Astrocyte of the cerebellum (primary cell): Measurements from ENCODE around the gene RASA4B.

Experiments used
- DNase-seq: peaks from one replicate; pipeline ENCODE4 v3.0.0-alpha.2; 2011; ENCODE audit warnings: low read depth
- H3K4me3 ChIP-seq: 2 replicates; pipeline ENCODE4 v1.5.1; 2011; ENCODE audit warnings: mild to moderate bottlenecking, low read depth, low read length, moderate library complexity
- in situ Hi-C: cut with HindIII; loops from 2 replicates; pipeline ENCODE4 v1.10.0; 2017; ENCODE audit warnings: low sequenced_read_pairs
- TF ChIP-seq, protein P1 (sequence below): IDR thresholded peaks from 2 replicates; pipeline ENCODE4 v1.5.1; 2012; ENCODE audit warnings: low read length, low read depth, moderate library complexity, mild to moderate bottlenecking; ENCODE audit errors: missing control alignments

RASA4B gene

DNA sequence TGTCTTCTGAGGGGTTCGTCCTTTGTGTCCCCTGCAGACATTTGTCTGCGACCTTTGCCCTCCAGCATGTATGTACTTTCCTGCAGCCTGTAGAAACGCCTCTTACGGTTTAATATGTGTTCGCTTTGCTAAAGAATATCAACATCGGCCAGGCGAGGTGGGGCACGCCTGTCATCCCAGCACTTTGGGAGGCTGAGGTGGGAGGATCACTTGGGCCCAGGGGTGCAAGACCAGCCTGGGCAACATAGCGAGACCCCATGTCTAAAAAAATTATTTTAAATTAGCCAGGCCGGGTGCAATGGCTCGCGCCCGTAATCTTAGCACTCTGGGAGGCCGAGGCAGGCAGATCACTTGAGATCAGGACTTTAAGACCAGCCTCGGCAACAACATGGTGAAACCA, 68.4 kb downstream of the RASA4B start:
- TF ChIP-seq, protein P1, sequence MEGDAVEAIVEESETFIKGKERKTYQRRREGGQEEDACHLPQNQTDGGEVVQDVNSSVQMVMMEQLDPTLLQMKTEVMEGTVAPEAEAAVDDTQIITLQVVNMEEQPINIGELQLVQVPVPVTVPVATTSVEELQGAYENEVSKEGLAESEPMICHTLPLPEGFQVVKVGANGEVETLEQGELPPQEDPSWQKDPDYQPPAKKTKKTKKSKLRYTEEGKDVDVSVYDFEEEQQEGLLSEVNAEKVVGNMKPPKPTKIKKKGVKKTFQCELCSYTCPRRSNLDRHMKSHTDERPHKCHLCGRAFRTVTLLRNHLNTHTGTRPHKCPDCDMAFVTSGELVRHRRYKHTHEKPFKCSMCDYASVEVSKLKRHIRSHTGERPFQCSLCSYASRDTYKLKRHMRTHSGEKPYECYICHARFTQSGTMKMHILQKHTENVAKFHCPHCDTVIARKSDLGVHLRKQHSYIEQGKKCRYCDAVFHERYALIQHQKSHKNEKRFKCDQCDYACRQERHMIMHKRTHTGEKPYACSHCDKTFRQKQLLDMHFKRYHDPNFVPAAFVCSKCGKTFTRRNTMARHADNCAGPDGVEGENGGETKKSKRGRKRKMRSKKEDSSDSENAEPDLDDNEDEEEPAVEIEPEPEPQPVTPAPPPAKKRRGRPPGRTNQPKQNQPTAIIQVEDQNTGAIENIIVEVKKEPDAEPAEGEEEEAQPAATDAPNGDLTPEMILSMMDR = no peak
- H3K4me3 ChIP-seq = no peak overlapping the region
- no peak for DNase-seq
- in situ Hi-C loops = no loop called here

DNA sequence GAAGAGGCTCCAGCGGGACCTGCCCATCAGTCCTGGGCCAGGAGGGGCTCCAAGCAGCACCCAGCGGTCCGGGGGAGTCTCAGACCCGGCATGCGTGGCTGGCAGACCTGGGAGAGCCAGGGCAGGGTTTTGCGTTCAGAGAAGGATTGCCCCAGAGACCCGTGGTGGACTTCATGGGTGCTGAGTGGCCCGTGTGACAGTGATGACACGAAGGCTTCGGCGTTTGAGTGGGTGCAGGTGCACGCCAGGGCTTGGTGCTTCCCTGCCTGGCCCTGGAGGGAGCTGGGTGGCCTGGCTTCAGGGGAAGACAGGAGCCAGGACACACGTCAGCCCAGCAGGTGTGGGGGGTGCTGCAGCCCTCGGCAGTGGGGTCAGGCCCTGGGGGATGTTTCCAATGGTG, 70.3 kb downstream of the RASA4B start:
- no peak overlapping the region for H3K4me3 ChIP-seq

DNA sequence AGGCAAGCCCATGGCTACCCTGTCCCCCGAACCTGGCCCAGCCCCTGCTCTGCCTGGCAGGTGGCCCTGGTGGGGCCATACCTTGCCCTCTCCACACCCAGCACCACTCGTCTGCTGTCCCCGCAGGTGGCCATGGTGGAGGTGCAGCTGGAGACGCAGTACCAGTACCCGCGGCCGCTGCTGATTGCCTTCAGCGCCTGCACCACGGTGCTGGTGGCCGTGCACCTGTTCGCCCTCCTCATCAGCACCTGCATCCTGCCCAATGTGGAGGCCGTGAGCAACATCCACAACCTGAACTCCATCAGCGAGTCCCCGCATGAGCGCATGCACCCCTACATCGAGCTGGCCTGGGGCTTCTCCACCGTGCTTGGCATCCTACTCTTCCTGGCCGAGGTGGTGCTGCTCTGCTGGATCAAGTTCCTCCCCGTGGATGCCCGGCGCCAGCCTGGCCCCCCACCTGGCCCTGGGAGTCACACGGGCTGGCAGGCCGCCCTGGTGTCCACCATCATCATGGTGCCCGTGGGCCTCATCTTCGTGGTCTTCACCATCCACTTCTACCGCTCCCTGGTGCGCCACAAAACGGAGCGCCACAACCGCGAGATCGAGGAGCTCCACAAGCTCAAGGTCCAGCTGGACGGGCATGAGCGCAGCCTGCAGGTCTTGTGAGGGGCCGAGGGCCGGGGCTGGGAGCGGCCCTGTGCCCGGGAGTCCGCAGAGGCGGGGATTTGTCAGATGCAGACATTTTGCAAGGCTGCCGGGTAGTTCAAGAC, 71.0 kb downstream of the RASA4B start:
- TF ChIP-seq, protein P1 = no peak
- in situ Hi-C loops = no loop called here
- no peak for DNase-seq
- no peak overlapping the region for H3K4me3 ChIP-seq

More for the DNA sequence above, 70.3 kb downstream of the RASA4B start:
- no peak for DNase-seq
- TF ChIP-seq, protein P1 = no peak
- in situ Hi-C loops = no loop called here

DNA sequence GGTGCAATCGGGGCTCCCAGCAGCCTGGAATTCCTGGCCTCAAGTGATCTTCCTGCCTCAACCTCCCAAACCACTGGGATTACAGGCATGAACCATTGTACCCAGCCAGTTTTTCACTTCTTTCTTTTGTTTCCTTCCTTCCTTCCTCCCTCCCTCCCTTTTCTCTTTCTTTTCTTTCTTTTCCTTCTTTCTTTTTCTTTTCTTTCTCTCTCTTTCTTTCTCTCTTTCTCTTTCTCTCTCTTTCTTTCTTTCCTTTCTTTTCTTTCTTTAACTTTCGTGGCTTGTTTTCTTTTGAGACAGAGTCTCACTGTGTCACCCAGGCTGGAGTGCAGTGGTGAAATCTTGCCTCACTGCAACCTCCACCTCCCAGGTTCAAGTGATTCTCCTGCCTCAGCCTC, 71.9 kb downstream of the RASA4B start:
- no peak overlapping the region for H3K4me3 ChIP-seq

DNA sequence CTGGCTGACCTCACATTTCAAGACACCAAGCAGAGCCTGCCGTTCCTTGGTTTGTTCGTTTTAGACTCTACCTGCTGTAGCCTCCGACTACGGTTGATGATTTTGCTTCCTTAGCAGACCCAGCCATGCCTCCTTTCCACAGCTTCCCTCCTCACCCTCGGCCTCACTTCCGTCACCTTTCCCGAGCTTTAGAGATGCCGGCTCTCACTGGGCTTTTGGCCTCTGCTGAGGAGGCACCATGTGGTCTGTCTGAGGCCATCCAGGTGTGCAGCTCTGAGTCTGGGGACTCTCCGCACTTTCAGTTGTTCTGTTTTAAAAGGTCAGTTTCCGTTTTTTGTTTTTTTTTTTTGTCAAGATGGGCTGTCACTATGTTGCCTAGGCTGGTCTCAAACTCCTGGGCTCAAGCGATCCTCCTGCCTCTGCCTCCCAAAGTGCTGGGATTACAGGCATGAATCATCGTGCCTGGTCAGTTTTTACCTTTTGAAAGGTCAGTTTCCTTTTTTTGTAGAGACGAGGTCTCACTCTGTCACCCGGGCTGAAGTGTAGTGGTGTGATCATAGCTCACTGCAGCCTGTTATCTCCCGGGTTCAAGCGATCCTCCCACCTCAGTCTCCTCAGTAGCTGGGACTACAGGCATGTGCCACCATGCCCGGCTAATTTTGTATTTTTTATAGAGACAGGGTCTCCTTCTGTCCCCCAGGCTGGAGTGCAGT, 72.5 kb downstream of the RASA4B start:
- no peak overlapping the region for H3K4me3 ChIP-seq
- TF ChIP-seq, protein P1 = no peak
- DNase-seq = no peak
- in situ Hi-C loops = no loop called here

More for the DNA sequence above, 71.9 kb downstream of the RASA4B start:
- in situ Hi-C loops = no loop called here
- no peak for DNase-seq
- TF ChIP-seq, protein P1 = no peak

DNA sequence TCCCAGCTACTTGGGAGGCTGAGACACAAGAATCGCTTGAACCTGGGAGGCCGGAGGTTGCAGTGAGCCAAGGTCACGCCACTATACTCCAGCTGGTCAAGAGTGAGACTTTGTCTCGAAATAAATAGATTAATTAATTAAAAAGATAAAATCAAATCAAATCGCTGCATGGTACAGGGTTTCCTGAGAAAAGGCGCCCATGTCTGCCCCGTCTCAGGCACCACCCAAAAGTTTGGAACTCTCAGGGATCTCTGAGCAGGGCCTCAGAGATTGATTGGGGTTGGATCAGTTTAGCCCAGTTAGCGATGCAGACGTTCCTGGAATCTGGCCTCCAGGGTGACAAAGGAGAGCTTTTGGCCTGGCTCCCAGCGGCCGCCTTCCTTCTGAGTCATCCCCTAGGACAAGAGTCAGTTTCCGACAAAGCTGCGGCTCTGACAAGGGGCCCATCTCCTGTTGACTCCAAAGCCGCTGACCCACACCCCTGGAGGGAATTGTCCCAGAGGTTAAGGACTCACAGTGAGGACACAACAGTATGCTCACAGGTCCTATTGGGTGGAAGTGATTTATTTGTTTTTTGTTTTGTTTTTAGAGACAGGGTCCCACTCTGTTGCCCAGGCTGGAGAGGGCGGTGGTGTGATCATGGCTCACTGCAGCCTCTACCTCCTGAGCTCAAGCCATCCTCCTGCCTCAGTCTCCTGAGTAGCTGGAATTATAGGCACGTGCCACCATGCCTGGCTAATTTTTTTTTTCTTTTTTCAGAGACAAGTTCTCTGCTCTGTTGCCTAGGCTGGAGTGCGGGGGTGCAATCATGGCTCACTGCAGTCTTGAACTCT, 77.4 kb downstream of the RASA4B start:
- in situ Hi-C loops = no loop called here
- H3K4me3 ChIP-seq = no peak overlapping the region

More for the DNA sequence above, 77.4 kb downstream of the RASA4B start:
- DNase-seq = peak; percentile 29
- TF ChIP-seq, protein P1 = no peak
